Fibroblast of villous mesenchyme (primary cell): Measurements from ENCODE around the gene MADCAM1. TPM values are rescaled to one million over a fixed set of nuclear protein-coding genes. Genes with fewer than 3 reads are reported as not detected.
A peak's percentile ranks its signal among the peaks of the same experiment; 100 is the strongest.
"Not testable (repeated sequence)": the region's sequence is repeated elsewhere in the genome, so short reads cannot be mapped to it uniquely, and the experiment has no call there.

Source experiments
- DNase-seq: peaks from one replicate; pipeline ENCODE4 v3.0.0-alpha.2; 2010; ENCODE audit warnings: low read depth
- H3K4me3 ChIP-seq: 2 replicates; pipeline ENCODE4 v1.5.1; 2011; ENCODE audit warnings: low read depth, mild to moderate bottlenecking, low read length
- total RNA-seq: library from RNA; depleted of rRNA; stranded (reverse); fragments of >200 nt; gene quantifications from 2 replicates; pipeline ENCODE4 v1.2.3, GENCODE V29; 2012
- TF ChIP-seq, protein P1 (sequence below): IDR thresholded peaks from 2 replicates; pipeline ENCODE4 v1.5.1; 2012; ENCODE audit warnings: low read depth, mild to moderate bottlenecking, low read length; ENCODE audit not compliant: insufficient read depth

MADCAM1 gene
- total RNA-seq: under 0.01 TPM in 2 replicates

DNA sequence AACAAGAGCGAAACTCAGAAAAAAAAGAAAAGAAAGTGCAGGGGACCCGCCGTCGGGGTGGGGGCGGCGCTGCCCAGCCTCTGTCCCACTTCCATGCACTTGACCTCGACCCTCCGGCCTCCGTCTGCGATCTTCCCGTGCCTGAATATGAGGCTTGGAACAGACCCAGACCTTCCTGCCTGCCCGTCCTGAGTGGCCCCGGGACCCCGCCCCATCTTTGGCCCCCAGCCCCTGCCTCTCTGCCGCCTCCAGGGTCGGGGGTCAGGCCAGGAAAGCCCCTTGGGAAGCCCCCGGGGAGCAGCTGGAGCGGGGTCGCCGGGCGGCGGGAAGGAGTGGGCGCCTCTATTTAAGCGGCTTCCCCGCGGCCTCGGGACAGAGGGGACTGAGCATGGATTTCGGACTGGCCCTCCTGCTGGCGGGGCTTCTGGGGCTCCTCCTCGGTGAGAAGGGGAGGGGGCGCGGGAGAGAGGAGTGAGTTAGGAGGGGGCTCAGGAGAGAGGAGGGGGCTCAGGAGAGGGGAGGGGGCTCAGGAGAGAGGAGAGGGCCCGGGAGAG is at the start of gene MADCAM1:
Gene MADCAM1 (plus strand): TSS at position 375 of the 554 bp plus-strand sequence. CDS start 14 bp downstream, at position 389.
- TF ChIP-seq, protein P1, sequence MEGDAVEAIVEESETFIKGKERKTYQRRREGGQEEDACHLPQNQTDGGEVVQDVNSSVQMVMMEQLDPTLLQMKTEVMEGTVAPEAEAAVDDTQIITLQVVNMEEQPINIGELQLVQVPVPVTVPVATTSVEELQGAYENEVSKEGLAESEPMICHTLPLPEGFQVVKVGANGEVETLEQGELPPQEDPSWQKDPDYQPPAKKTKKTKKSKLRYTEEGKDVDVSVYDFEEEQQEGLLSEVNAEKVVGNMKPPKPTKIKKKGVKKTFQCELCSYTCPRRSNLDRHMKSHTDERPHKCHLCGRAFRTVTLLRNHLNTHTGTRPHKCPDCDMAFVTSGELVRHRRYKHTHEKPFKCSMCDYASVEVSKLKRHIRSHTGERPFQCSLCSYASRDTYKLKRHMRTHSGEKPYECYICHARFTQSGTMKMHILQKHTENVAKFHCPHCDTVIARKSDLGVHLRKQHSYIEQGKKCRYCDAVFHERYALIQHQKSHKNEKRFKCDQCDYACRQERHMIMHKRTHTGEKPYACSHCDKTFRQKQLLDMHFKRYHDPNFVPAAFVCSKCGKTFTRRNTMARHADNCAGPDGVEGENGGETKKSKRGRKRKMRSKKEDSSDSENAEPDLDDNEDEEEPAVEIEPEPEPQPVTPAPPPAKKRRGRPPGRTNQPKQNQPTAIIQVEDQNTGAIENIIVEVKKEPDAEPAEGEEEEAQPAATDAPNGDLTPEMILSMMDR: no peak
- H3K4me3 ChIP-seq: no peak within 1 kb of the TSS
- no peak for DNase-seq

DNA sequence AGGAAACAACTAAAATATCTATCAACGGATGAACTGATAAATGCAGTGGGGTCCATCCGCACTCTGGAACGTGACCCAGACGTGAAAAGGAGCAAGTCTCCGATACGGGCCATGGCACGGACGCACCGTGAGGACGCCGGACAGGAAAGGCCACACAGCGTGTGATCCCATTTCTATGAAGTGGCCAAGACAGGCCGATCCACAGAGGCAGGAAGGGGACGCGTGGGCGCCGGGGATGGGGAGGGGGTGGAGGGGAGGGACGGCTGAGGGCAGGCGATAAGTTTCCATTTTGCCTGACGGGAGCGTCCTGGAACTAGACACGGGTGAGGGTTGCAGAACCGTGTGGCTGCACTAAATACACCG is 49.2 kb upstream of the MADCAM1 start:
- DNase-seq: no peak
- TF ChIP-seq, protein P1: no peak
- no peak overlapping the region for H3K4me3 ChIP-seq

DNA sequence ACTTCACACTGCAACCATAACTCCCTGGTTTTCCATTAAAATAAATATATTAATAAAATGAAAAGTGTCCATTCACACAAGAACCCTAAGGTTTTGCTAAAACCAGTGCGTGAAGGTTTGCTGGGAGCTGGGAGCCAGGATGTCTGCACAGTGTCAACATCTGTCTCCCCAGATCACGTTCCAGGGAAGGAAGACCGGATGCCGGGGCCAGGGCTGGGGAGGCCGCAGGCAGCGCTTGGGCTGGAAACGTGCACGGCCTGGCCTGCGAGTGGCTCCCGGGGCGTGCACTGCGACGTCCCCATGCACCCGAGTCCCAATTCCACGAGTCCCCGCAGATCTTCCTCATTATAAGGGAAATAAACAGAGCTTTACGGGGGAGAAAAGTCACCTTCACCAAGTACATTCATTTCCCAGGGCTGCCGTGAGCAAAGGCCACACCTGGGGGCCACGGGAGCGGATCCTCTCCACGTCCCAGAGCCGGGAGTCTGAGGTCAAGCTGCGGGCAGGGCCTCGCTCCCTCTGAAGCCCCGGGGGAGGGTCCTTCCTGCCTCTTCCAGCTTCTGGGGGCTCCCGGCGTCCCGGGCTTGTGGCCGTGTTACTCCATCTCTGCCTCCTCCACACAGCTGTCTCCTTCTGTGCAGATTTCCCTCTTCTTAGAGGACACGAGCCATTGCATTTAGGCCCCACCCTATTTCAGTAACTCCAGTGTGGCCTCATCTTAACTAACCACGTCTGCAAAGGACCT is 48.3 kb upstream of the MADCAM1 start:
- DNase-seq: peak; percentile 73
- no peak overlapping the region for H3K4me3 ChIP-seq
- TF ChIP-seq, protein P1: no peak

DNA sequence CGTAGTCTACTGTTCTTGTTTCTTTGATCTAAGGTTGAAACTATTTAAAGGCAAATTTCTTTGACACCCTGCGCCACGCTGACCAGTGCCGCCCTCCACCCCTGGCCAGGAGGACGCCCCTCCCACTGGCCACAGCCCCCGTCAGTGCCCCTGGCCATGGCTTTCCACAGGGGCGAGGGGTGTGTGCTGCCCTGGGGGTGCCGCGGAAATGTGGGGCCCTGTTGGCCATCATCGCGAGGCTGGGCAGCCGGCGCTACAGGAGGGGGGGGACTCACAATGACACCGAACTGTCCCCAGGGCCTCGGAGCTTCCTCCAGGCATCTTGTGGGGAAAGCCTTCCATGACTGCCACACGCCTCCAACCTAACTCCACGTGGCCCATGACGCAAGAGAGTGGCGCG is 46.4 kb upstream of the MADCAM1 start:
- DNase-seq: no peak
- no peak overlapping the region for H3K4me3 ChIP-seq
- TF ChIP-seq, protein P1: no peak

DNA sequence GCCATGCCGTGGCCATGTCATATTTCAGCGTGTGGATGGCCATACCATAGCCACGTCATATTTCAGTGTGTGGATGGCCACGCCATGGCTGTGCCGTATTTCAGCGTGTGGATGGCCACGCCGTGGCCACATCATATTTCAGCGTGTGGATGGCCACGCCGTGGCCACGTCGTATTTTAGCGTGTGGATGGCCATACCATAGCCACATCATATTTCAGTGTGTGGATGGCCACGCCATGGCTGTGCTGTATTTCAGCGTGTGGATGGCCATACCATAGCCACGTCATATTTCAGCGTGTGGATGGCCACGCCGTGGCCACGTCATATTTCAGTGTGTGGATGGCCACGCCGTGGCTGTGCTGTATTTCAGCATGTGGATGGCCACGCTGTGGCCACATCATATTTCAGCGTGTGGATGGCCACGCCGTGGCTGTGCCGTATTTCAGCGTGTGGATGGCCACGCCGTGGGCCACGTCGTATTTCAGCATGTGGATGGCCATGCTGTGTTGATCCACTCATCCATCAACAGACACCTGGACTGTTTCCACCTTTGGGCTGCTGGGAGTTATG is 45.3 kb upstream of the MADCAM1 start:
- DNase-seq, H3K4me3 ChIP-seq: not testable (repeated sequence)

DNA sequence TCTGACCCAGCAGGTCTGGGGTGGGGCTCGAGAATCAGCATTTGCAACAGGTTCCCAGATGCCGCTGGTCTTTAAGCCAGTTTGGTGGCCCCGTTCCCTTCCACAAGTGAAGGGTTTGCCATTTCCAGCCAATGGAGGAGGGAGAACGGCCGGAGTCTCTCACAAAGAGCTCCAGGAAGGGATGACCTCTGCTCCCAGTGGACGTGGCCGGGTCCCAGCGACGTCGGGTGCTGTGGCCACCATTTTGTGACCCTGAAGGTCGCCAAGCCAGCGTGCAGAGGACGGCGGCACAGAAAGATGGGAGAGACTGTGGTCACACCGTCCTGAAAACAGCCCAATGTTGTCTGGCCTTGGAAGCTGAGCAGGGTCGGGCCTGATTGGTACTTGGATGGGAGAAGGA is 43.5 kb upstream of the MADCAM1 start:
- no peak for DNase-seq
- TF ChIP-seq, protein P1: no peak
- H3K4me3 ChIP-seq: no peak overlapping the region

DNA sequence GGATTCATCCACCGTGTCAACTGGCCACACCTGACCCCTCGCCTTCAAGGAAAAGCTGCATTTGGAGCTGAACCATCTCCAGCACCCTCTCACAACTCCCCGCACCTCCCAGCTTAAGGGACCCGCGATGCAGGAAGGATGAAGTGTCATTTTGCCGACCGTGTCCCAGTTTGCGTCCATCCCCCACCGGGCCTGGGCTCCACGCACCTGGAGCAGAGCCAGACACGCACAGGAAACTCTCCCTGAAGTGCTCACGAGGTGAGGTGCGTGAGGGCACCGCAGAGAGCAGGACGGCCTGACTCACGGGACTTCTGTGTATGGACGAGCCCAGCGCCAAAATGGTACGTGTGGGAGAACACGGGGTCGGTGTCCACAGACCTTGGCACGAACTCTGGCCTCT is 42.7 kb upstream of the MADCAM1 start:
- no peak overlapping the region for H3K4me3 ChIP-seq
- no peak for DNase-seq
- TF ChIP-seq, protein P1: no peak
